HEK293 (cell line): ENCODE results near the gene FOXM1.
A peak's percentile ranks its signal among the peaks of the same experiment; 100 is the strongest.

Source experiments
- BCL6B ChIP-seq: fragments of 450-650 bp; formaldehyde crosslinking; IDR thresholded peaks from 2 replicates; pipeline ENCODE4 v1.5.1; 2017; ENCODE audit warnings: missing biosample characterization, missing genetic modification characterization
- CTCF ChIP-seq: fragments of 450-650 bp; formaldehyde crosslinking; IDR thresholded peaks from 2 replicates; pipeline ENCODE4 v1.5.1; 2016; ENCODE audit warnings: missing biosample characterization, missing genetic modification characterization
- GLI4 ChIP-seq: fragments of 450-650 bp; formaldehyde crosslinking; IDR thresholded peaks from 2 replicates; pipeline ENCODE4 v1.5.1; 2016; ENCODE audit warnings: missing biosample characterization, missing genetic modification characterization
- GLIS1 ChIP-seq: fragments of 450-650 bp; formaldehyde crosslinking; IDR thresholded peaks from 2 replicates; pipeline ENCODE4 v1.5.1; 2016; ENCODE audit warnings: missing biosample characterization, missing genetic modification characterization
- HOXD13 ChIP-seq: sonication (generic); formaldehyde crosslinking; IDR thresholded peaks from 2 replicates; pipeline ENCODE4 v1.8.0; 2022; ENCODE audit warnings: missing genetic modification reagents, borderline replicate concordance
- KLF16 ChIP-seq: fragments of 450-650 bp; formaldehyde crosslinking; IDR thresholded peaks from 2 replicates; pipeline ENCODE4 v1.5.1; 2017; ENCODE audit warnings: missing biosample characterization, missing genetic modification characterization
- PRDM10 ChIP-seq: fragments of 450-650 bp; formaldehyde crosslinking; IDR thresholded peaks from 2 replicates; pipeline ENCODE4 v1.5.1; 2016; ENCODE audit warnings: missing biosample characterization, missing genetic modification characterization
- ZBTB10 ChIP-seq: fragments of 450-650 bp; formaldehyde crosslinking; IDR thresholded peaks from 2 replicates; pipeline ENCODE4 v1.5.1; 2016; ENCODE audit warnings: missing biosample characterization, missing genetic modification characterization
- ZBTB8A ChIP-seq: fragments of 450-650 bp; formaldehyde crosslinking; IDR thresholded peaks from 2 replicates; pipeline ENCODE4 v1.5.1; 2016; ENCODE audit warnings: missing biosample characterization, missing genetic modification characterization
- ZEB2 ChIP-seq: fragments of 450-650 bp; formaldehyde crosslinking; IDR thresholded peaks from 2 replicates; pipeline ENCODE4 v1.5.1; 2016; ENCODE audit warnings: missing biosample characterization, missing genetic modification characterization
- ZNF10 ChIP-seq: fragments of 450-650 bp; formaldehyde crosslinking; IDR thresholded peaks from 2 replicates; pipeline ENCODE4 v1.5.1; 2017; ENCODE audit warnings: missing biosample characterization, missing genetic modification characterization
- ZNF175 ChIP-seq: fragments of 450-650 bp; formaldehyde crosslinking; IDR thresholded peaks from 2 replicates; pipeline ENCODE4 v1.5.1; 2016; ENCODE audit warnings: missing biosample characterization, missing genetic modification characterization
- ZNF184 ChIP-seq: fragments of 450-650 bp; IDR thresholded peaks from 2 replicates; pipeline ENCODE4 v1.5.1; 2018; ENCODE audit warnings: missing biosample characterization, mild to moderate bottlenecking, missing genetic modification characterization
- ZNF202 ChIP-seq: fragments of 450-650 bp; formaldehyde crosslinking; IDR thresholded peaks from 2 replicates; pipeline ENCODE4 v1.5.1; 2016; ENCODE audit warnings: missing biosample characterization, missing genetic modification characterization, borderline replicate concordance
- ZNF23 ChIP-seq: fragments of 450-650 bp; formaldehyde crosslinking; IDR thresholded peaks from 2 replicates; pipeline ENCODE4 v1.5.1; 2016; ENCODE audit warnings: missing biosample characterization, missing genetic modification characterization, borderline replicate concordance
- ZNF24 ChIP-seq: fragments of 450-650 bp; formaldehyde crosslinking; IDR thresholded peaks from 2 replicates; pipeline ENCODE4 v1.5.1; 2016; ENCODE audit warnings: missing biosample characterization, missing genetic modification characterization
- ZNF248 ChIP-seq: fragments of 450-650 bp; formaldehyde crosslinking; IDR thresholded peaks from 2 replicates; pipeline ENCODE4 v1.5.1; 2017; ENCODE audit warnings: missing biosample characterization, missing genetic modification characterization
- ZNF302 ChIP-seq: fragments of 450-650 bp; formaldehyde crosslinking; IDR thresholded peaks from 2 replicates; pipeline ENCODE4 v1.5.1; 2016; ENCODE audit warnings: missing biosample characterization, missing genetic modification characterization, low read depth
- ZNF366 ChIP-seq: fragments of 450-650 bp; formaldehyde crosslinking; conservative IDR thresholded peaks from 2 replicates; pipeline ENCODE4 v1.5.1; 2016; ENCODE audit warnings: missing biosample characterization, missing genetic modification characterization
- ZNF404 ChIP-seq: fragments of 450-650 bp; formaldehyde crosslinking; IDR thresholded peaks from 2 replicates; pipeline ENCODE4 v1.5.1; 2017; ENCODE audit warnings: missing biosample characterization, missing genetic modification characterization
- ZNF473 ChIP-seq: fragments of 450-650 bp; formaldehyde crosslinking; IDR thresholded peaks from 2 replicates; pipeline ENCODE4 v1.5.1; 2017; ENCODE audit warnings: missing biosample characterization, missing genetic modification characterization
- ZNF501 ChIP-seq: fragments of 450-650 bp; formaldehyde crosslinking; IDR thresholded peaks from 2 replicates; pipeline ENCODE4 v1.5.1; 2016; ENCODE audit warnings: missing biosample characterization, missing genetic modification characterization
- ZNF544 ChIP-seq: fragments of 450-650 bp; formaldehyde crosslinking; IDR thresholded peaks from 2 replicates; pipeline ENCODE4 v1.5.0; 2017; ENCODE audit warnings: missing biosample characterization, missing genetic modification characterization
- ZNF560 ChIP-seq: fragments of 450-650 bp; formaldehyde crosslinking; IDR thresholded peaks from 2 replicates; pipeline ENCODE4 v1.5.1; 2017; ENCODE audit warnings: missing biosample characterization, missing genetic modification characterization, borderline replicate concordance
- ZNF600 ChIP-seq: fragments of 450-650 bp; formaldehyde crosslinking; IDR thresholded peaks from 2 replicates; pipeline ENCODE4 v1.5.1; 2016; ENCODE audit warnings: missing biosample characterization, missing genetic modification characterization
- ZNF626 ChIP-seq: fragments of 450-650 bp; sonication (Bioruptor Pico); formaldehyde crosslinking; IDR thresholded peaks from 2 replicates; pipeline ENCODE4 v1.5.1; 2018; ENCODE audit warnings: missing biosample characterization, missing genetic modification characterization, inconsistent platforms
- ZNF629 ChIP-seq: fragments of 450-650 bp; formaldehyde crosslinking; IDR thresholded peaks from 2 replicates; pipeline ENCODE4 v1.5.1; 2017; ENCODE audit warnings: missing biosample characterization, missing genetic modification characterization
- ZNF639 ChIP-seq: fragments of 450-650 bp; formaldehyde crosslinking; IDR thresholded peaks from 2 replicates; pipeline ENCODE4 v1.5.1; 2016; ENCODE audit warnings: missing biosample characterization, missing genetic modification characterization
- ZNF670 ChIP-seq: fragments of 450-650 bp; formaldehyde crosslinking; IDR thresholded peaks from 2 replicates; pipeline ENCODE4 v1.5.1; 2016; ENCODE audit warnings: missing biosample characterization, missing genetic modification characterization, low read depth
- ZNF791 ChIP-seq: fragments of 450-650 bp; formaldehyde crosslinking; IDR thresholded peaks from 2 replicates; pipeline ENCODE4 v1.5.1; 2016; ENCODE audit warnings: missing biosample characterization, missing genetic modification characterization
- ZNF792 ChIP-seq: fragments of 450-650 bp; formaldehyde crosslinking; IDR thresholded peaks from 2 replicates; pipeline ENCODE4 v1.5.1; 2016; ENCODE audit warnings: missing biosample characterization, missing genetic modification characterization
- ZSCAN30 ChIP-seq: fragments of 450-650 bp; IDR thresholded peaks from 2 replicates; pipeline ENCODE4 v1.5.1; 2018; ENCODE audit warnings: missing biosample characterization, mild to moderate bottlenecking, missing genetic modification characterization, moderate library complexity

FOXM1 gene

GRCh38 chr12:2876431-2877046 lies 435 bp downstream of the FOXM1 start (continued):
- TF ChIP-seq ZBTB10 (tag by site-specific recombination) = no peak
- no peak for TF ChIP-seq ZNF248 (tag by site-specific recombination)
- TF ChIP-seq PRDM10 = no peak
- no peak for TF ChIP-seq GLI4
- TF ChIP-seq ZNF629 (tag by site-specific recombination) = no peak
- no peak for TF ChIP-seq BCL6B
- TF ChIP-seq HOXD13 (CRISPR knock-in tag) = no peak
- no peak for TF ChIP-seq KLF16 (tag by site-specific recombination)
- no peak for TF ChIP-seq ZNF24 (tag by site-specific recombination)
- TF ChIP-seq ZNF791 (tag by site-specific recombination) = no peak
- TF ChIP-seq ZNF639 (tag by site-specific recombination) = no peak
- no peak for TF ChIP-seq ZNF600 (tag by site-specific recombination)
- TF ChIP-seq ZNF23 = no peak
- no peak for TF ChIP-seq ZNF544 (tag by site-specific recombination)
- 0 out of 2 replicates have a peak, but pooled peaks have one; percentile 12 for TF ChIP-seq ZNF10 (tag by site-specific recombination)
- no peak for TF ChIP-seq ZNF184 (tag by site-specific recombination)
- TF ChIP-seq ZBTB8A (tag by site-specific recombination) = peak; percentile 50; the same call in 1 of the 2 replicates
- no peak for TF ChIP-seq ZNF670
- no peak for TF ChIP-seq ZNF560 (tag by site-specific recombination)
- no peak for TF ChIP-seq ZEB2 (tag by site-specific recombination)
- TF ChIP-seq ZNF473 (tag by site-specific recombination) = no peak
- no peak for TF ChIP-seq ZNF175 (tag by site-specific recombination)
- TF ChIP-seq GLIS1 (tag by site-specific recombination) = no peak
- peak; percentile 52; the same call in 1 of the 2 replicates for TF ChIP-seq ZSCAN30 (tag by site-specific recombination)
- no peak for TF ChIP-seq ZNF792 (tag by site-specific recombination)
- no peak for TF ChIP-seq ZNF626 (tag by site-specific recombination)
- 0 out of 2 replicates have a peak, but pooled peaks have one; percentile 24 for TF ChIP-seq CTCF
- no peak for TF ChIP-seq ZNF302
- peak; percentile 18; the same call in 1 of the 2 replicates for TF ChIP-seq ZNF501 (tag by site-specific recombination)
- TF ChIP-seq ZNF404 (tag by site-specific recombination) = no peak
- TF ChIP-seq ZNF366 = no peak
- no peak for TF ChIP-seq ZNF202 (tag by site-specific recombination)
